GM21423 (cell line): ENCODE results near the gene FAM193A.
"Not testable (repeated sequence)": the region's sequence is repeated elsewhere in the genome, so short reads cannot be mapped to it uniquely, and the experiment has no call there.

Source experiments
- ATAC-seq: cut with Tn5 transposase; IDR thresholded peaks from one replicate; pipeline ENCODE4 v1.9.1; 2021; ENCODE audit warnings: mild to moderate bottlenecking, moderate library complexity; ENCODE audit not compliant: unreplicated experiment

Gene FAM193A

DNA sequence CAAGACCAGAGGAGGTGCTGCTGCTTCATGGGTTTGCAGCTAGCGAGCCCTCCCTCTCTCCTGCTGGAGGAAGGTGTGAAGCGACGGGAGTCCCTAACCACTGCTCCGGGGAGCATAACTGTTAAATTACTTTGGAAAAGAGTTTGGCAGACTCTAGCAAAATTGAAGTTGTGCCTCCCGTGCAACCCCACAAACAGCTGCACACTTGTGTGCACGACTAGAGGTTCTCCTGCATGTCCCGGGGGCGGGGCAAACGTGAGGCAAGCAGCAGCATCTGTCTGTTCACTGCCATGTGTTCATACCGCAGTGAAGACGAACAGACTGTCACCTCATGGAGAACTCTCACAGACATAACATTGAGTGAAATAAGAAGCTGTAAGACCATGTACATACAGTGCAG is 185.1 kb downstream of the FAM193A start:
- no peak for ATAC-seq

DNA sequence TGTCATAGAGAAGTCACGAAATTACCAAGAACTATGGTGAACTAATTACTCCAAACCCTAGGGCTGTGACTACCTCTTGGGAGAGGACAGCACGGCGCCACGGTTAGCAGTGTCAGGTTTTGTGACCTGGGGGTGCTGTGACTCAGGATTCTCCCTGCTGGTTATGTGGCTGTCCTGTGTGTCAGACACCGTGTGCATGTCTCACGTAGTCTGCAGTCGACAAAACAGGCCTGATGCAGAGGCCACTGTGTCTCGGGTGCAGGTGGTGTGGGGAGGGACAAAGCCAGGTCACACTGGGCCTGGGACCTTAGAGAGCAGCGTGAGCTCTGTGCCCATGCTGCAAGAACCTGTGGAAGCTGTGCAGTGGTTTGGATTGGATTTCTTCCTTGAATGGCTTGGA is 185.6 kb downstream of the FAM193A start:
- no peak for ATAC-seq

DNA sequence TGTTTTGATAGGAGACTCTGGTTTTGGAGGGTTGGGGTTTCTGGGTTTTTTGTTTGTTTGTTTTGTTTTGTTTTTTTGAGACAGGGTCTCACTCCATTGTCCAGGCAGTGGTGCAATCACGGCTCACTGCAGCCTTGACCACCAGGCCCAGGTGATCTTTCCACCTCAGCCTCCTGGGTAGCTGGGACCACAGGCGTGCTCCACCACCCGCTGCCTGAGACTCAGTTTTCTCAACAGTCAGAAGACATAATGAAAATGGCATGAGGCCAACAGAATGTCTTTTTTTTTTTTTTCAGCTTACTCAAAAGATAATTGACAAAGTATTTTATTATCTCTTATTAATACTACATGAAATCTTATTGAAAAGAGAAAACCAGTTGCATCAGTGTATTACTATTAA is 187.3 kb downstream of the FAM193A start:
- no peak for ATAC-seq

DNA sequence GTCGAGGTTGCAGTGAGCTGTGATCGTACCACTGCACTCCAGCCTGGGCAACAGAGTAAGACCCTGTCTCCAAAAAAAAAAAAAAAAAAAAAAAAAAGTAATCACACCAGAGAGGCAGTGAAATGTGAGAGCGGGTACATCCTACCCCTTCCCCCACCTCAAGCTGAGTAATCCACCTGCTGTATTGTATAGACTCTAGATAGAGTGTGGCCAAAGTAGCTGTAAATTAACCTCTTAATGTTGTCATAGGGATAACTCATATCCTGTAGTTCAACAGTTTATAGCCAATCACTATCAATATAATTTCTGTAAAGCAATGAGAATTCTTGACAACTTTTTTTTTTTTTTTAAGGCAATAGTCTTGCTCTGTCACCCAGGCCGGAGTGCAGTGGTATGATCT is 188.9 kb downstream of the FAM193A start:
- ATAC-seq, result no peak

DNA sequence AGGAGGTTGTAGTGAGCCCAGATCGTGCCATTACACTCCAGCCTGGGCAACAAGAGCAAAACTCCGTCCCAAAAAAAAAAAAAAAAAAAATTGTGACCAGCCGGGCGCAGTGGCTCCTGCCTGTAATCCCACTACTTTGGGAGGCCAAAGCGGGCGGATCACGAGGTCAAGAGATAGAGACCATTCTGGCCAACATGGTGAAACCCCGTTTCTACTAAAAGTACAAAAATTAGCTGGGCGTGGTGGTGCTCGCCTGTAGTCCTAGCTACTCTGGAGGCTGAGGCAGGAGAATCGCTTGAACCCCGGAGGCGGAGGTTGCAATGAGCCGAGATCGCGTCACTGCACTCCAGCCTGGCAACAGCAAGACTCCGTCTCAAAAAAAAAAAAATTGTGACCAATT is 190.4 kb downstream of the FAM193A start:
- not testable (repeated sequence) for ATAC-seq

DNA sequence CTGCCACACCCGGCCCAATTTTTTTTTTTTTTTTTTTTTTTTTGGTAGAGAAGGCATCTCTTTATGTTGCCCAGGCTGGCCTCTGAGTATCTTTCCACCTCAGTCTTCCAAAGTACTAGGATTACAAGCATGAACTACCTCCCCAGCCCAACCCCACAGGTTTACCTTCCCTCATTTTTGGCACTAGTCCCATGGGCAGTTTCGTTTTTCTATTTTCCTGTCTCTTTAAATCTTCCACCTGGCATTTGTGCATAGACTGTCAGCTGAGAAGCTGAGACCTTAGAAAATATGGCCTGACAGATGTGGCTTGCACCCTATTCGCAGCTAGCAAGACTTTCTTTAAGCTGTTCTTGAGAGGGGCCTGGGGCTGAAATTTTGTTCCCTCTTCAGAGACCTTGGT is 191.8 kb downstream of the FAM193A start:
- ATAC-seq, result no peak

DNA sequence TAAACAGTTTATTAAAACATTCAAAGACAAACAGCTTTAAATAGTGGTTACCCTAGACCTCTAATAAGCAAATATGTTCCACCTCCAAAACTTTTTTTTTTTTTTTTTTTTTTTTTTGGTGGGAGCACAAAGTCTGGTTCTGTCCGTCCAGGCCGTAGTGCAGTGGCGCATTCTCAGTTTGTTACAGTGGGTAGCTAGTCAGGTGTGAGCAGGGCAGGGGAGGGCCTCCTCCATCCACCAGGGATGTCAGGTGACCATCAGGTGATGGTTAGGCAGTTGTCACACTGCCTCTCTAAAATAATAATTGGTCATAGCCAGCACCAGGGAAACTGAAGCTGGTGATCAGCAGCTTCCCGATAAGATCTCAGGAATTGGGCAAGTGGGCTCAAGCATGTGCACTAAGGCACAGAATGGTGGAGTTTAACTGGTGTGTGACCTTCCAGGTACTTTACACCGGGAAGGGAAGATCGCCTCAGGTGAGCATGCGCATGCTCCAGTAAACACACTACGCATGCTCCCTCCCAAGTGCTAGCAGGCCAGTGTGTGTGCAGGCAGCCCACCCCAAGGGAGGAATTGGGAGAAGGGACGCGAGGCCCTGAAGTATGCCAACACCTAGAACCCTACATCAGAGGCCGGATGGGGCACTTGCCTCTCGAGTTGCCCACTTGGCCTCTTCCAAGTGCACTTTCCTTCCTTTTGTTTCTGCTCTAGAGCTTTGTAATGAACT is 192.5 kb downstream of the FAM193A start:
- no peak for ATAC-seq

DNA sequence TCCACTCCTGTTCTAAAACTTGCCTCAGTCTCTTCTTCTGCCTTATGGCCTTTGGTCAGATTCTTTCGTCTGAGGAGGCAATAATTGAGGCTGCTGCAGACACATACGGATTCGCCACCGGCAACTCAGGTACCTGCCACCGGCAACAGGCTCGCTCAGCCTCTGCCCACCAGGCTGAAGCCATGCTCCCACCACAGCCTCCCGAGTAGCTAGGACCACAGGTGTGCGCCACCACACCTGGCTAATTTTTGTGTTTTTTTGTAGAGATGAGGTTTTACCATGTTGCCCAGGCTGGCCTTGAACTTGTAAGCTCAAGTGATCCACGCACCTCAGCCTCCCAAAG is 193.1 kb downstream of the FAM193A start:
- ATAC-seq, result no peak

DNA sequence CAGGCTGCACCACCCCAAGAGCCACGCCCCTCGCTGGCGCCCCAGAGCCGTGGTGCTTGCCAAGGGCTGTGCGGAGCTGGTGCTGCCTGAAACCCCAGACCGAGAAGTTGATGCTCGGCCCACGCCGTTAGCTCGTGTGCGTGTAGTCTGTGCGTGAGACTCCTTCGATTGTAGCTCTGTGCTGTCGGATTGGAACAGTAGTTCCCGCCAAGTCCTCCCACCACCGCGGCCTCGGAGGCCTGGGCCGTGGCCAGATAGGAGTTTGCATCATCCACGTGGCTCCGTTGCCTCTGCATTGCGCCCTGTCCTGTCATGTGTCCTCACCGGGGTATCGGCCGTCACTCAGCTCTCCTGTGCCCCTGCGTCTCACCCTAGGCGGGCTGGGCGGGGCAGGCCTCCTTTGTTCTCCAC is 195.5 kb downstream of the FAM193A start:
- no peak for ATAC-seq

DNA sequence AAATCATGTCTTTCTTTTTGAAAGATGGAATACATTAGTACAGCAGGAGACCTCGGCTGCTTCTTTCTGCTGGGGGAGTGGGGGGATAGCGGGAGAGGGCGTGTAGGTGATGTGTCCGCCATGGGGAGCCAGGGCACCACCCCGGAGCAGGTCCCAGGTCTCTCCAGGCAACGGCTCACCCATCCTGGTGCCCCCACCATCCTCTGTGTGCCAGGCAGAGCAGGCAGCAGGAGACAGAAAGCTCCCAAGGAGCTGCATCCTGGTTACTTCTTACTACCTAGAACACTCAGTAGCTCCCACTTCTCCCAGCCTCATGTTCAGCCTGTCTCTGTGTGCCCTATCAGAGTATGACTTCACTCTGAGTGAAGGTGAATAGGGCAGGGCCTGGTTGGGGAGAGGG is 196.1 kb downstream of the FAM193A start:
- ATAC-seq, result no peak

DNA sequence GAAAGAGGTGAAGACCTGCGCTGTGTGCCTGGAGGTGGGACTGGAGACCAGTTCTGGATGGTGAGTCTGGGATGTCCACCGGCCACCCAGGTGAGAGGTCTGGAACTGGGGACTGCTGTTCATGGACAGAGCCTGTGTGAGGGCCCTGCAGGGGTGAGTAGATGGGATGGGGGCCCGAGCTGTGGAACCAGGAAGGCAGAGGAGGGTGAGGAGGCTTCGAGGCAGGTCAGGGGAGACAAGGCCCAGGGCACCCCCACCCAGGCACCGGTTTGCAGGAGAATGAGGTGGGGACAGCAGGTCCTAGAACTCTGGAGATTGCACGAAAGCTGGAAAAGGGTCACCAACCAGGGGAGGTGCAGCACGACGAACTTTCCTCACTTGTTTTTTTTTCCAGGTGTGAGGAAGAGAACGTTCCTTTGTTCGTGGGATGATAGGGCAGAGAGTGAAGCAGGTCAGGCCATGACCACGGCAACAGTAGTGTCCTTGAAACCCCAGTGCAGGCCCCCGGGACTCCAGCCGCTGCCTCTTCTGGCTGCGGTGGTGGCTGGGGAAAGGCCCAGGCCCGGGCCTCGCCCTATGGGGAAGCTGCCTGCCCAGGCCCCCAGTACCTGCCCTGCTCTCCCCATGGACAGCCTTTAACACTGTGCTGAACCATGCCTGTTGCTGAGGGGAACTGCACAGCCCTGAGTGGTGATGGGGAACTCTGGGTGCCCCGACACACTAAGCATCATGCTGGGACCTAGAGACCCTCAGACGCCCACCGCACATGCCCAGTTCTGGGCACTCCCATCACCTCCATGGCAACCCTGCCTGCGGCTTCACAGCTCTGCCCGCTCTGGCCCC is 196.8 kb downstream of the FAM193A start:
- no peak for ATAC-seq

DNA sequence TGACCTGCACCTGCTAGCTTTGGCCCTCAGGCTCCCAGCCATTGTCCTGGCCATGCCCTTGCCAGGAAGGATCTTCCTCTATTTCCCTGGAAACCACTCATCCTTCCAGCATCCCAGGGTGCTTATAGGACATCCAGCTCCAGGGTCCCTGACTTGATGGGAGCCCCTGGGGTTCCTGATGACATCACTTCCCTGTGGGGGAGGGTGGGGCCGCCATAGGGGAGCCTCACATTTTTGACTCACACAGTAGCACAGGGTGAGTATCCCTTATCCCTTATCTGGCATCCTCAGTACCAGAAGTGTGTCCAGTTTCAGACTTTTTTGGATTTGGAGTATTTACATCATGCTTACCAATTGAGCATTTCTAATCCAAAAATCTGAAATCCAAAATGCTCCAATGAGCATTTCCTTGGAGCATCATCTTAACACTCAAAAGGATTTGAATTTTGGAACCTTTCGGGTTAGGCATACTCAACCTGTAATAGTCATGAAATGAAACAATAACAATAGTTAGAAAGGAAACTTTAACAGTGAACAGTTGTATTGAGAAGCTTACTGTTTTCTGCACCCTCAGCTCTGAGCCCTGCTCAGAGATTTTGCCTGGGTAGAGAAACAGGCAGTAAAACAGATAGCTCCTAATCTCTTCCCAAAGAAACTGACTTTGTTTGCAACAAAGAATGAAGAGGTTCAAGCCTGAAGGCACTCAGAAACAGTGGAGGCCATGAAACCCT is 197.6 kb downstream of the FAM193A start:
- ATAC-seq, result no peak

DNA sequence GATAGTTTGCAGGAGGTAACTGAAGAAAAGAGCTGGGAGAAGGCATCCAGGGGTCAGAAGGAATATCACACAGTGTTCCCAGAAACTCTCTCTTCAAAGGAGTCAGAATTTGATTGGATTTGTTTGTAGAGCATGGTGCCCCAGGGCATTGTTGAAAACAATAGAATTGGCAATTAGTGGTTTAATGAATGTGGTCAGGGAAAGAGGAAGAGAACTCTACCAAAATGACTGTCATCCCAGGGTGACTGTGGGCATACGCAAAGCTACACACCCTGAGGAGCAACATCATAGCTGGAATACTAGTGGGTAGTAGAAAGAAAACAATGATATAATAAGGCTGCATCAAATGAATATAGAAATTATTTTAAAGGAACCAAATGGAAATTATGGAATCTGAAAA is 198.2 kb downstream of the FAM193A start:
- ATAC-seq, result no peak

DNA sequence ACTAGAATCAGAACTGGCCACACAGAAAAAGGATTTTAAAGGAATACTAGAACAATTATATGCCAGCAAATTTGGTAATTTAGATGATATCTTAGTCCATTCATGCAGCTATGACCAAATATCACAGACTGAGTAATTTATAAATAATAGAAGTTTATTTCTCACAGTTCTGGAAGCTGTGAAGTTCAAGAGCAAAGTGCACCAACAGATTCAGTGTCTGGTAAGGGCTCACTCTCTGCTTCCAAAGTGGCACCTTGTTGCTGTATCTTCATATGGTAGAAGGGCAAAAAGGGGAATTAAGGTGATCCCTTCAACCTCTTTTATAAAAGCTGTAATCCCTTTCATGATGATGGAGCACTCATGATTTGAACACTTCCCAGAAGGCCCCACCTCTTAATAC is 199.4 kb downstream of the FAM193A start:
- no peak for ATAC-seq

DNA sequence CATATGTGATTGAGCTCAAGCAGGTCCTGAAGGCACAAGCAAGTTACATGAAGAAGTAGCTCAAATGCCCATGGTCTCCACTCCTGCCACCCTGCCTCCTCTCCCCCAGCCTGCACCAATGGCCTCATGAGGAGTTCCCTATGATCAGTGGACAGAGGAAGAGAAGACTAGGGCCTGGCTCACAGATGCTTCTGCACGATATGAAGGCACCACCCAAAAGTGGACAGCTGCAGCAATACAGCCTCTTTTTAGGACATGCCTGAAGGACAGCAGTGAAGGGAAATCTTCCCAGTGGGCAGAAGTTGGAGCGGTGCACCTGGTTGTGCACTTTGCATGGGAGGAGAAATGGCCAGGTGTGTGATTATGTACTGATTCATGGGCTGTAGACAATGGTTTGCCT is 201.8 kb downstream of the FAM193A start:
- ATAC-seq, result not testable (repeated sequence)

DNA sequence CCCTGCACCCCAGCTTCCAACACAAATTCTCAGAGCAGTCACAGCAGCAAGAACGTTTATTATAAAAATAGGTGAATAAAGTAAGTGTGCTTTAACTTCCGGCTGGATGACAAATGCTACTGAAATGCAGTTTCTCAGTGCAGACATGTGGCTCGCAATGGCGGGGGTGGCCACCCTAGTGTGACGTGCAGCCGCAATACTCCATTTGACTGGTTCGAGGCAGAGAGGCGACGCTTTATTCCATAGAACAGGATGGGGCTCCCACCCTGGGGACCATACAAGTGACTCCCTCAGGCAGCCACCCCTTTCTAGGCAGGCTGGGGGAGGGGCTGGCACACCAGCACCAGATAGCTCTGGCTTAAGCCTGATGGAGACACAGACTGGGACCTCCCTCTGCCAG is 205.2 kb downstream of the FAM193A start:
- no peak for ATAC-seq

DNA sequence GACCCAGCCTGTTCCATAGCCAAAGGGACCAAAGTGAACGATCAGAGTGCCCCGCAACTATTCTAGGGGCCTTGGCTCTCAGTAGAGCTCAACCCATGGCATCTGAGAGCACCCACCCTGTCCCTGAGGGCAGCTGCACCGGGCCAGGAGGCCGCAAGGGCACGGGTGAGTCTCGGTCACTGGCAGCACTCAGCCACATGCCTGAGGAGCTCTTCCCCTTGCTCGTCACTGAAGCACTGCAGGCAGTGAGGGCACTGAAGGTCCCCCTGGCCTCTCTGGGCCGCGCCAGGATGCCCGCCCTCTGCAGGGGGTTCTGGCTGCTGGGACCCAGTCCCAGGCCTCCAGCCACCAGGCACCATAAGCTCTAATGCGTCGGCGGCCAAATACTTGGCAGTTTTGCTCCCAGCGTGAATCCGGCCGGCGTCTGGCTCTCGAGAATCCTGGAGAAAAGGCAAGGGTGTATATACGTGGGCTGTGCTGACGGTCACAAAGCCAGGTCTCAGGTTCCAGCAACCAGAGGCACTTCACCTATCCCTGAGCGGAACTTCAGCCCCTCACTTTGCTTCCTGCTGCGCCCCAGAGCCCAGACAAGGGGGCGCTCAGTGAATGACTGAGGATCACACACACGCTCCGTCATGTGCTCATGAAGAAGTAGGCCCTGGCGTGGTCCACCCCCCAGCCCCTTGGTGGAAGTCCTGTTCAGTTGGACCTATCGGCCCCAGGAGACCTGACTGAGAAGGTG is 205.8 kb downstream of the FAM193A start:
- ATAC-seq, result no peak

DNA sequence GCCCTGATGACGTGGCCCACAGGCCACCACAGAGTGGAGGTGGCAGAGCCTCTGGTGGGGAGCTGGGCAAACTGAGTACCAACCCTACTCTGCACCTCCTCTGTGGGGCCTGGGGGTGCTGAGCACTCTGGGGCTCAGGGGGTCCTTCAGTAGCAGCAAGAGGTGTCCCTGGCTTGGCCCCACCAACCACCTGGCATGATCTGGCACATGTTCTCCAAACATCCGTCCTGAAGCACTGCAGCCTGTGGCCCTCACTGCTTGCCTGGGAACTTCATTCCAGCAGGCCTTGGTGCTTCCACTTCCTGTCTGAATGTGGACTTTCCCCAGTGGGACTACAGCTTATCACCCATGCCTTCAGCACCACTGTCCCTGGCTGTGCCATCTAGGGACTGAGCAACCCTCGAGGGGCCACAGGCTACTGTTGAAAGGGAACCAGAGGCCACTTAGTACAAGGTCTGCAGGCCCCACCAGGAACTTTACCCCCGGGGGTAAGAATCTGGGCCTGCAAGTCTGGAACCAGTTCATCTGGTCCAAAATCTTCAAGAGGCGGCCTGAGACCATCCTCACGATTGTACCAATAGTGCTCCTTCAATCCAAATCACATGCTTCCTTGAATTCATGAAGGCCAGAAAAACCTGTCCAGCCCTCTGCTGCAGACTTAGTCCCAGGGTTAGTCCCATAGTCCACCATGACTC is 206.5 kb downstream of the FAM193A start:
- ATAC-seq, result no peak

DNA sequence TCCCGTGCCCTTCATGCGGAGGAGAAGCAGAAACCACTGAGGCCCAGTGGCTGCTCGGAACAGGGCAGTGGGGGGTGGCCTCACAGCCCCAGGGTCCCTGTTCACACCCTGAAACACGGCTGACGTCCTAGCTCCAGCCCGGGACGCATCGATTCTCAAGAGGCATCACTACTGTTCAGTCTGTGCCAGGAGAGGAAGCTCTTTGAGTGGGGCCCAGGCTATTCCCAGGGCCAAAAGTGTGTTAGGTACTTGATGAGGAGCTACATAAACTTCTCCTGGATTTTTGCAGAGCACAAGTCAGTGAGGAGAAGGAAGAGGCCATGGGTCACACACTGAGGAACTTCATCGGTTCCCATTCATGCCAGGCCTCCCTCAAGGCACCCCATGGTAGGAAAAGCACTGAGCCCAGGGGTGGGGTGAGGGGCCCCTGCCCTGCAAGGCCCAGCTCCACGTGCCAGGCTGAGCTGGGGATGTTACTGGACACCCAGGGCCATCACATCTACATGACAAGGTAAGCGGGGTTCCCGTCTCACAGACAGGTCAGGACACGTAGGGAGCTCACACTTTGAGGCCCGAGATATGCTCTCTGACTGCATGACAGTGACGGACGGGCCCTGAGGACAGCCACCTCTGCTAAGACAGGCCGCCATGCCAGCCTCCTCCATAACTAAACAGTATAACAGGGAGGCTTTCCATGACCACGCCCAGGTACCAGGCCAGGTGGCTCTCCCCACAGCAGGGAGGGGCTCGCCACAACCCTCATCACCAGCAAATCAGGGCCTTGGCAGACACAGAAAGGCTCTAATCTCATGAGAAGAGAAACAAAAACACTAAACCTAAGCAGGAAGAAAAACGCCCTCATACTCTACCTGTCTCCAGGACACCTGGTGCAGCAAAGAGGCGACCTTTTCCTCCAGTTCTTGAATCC is 207.3 kb downstream of the FAM193A start:
- ATAC-seq, result no peak
